Endothelial cell of umbilical vein (primary cell): ENCODE measurements around the gene FUT3. TPM values are rescaled to one million over a fixed set of nuclear protein-coding genes. Genes with fewer than 3 reads are reported as not detected.

Experiments
- BruUV-seq: library from RNA; stranded (reverse); fragments of 400-500 nt; replicated peaks from 2 replicates; lab custom pipeline; 2021; lab: Mats Ljungman, UMichigan
- CTCF ChIA-PET: fragments of 300-600, 350-600 bp; sonication (Branson Sonifier 250); formaldehyde crosslinking; loops from one replicate; lab custom pipeline; 2021; ENCODE audit warnings: antibody characterized with exemption, inconsistent platforms; lab: Charles Lee
- POLR2A ChIA-PET: fragments of 300-600, 350-600 bp; sonication (Branson Sonifier 250); formaldehyde crosslinking; loops from one replicate; lab custom pipeline; 2021; ENCODE audit warnings: antibody characterized with exemption, inconsistent platforms; lab: Charles Lee
- DNase-seq: peaks from one replicate; pipeline ENCODE4 v3.0.0-alpha.2; 2011; ENCODE audit warnings: low read depth, low spot score
- FAIRE-seq: peaks from 2 replicates; lab custom pipeline; 2011; peaks lifted over from hg19 to GRCh38; lab: Jason Lieb, UNC
- H2AFZ ChIP-seq: 2 replicates; pipeline ENCODE4 v1.6.0; 2012; ENCODE audit warnings: low read depth, low read length, control low read depth, inconsistent platforms
- H3K27ac ChIP-seq: 2 replicates; pipeline ENCODE4 v1.5.1; 2011; ENCODE audit warnings: low read depth, mild to moderate bottlenecking, control low read depth, low read length, moderate library complexity; ENCODE audit not compliant: insufficient read depth
- H3K27me3 ChIP-seq, 2 experiments: 2 replicates each; pipeline versions ENCODE4 v1.6.0 to v1.6.1; 2011; ENCODE audit warnings: low read length in 2 of 2, mixed read lengths in 1 of 2; ENCODE audit not compliant: control insufficient read depth in 2 of 2, insufficient read depth in 2 of 2
- H3K36me3 ChIP-seq, 2 experiments: 2 replicates in 1 of 2; 3 replicates in 1 of 2; pipeline ENCODE4 v1.5.1; 2011; ENCODE audit warnings: low read length in 2 of 2, mild to moderate bottlenecking in 1 of 2, moderate library complexity in 1 of 2; ENCODE audit not compliant: control insufficient read depth in 2 of 2, insufficient read depth in 2 of 2; ENCODE audit errors: extremely low read depth in 1 of 2
- H3K4me1 ChIP-seq: 3 replicates; pipeline ENCODE4 v1.5.1; 2011; ENCODE audit warnings: mild to moderate bottlenecking, low read length; ENCODE audit not compliant: control insufficient read depth, insufficient read depth; ENCODE audit errors: extremely low read depth
- H3K4me2 ChIP-seq: 2 replicates; pipeline ENCODE4 v1.6.1; 2011; ENCODE audit warnings: low read length, control low read depth, mixed read lengths; ENCODE audit not compliant: insufficient read depth
- H3K4me3 ChIP-seq, 3 experiments: fragments of 200-600 bp in 1 of 3; sonication (generic), shearing (Covaris generic) in 1 of 3; replicated peaks in 1 of 3; 2 replicates each; pipeline ENCODE4 v1.5.1; 2011 to 2016; ENCODE audit warnings: control low read depth in 3 of 3, low read length in 3 of 3, mild to moderate bottlenecking in 2 of 3, inconsistent platforms in 1 of 3, low read depth in 1 of 3, moderate library complexity in 1 of 3; ENCODE audit not compliant: insufficient read depth in 1 of 3
- H3K79me2 ChIP-seq: 2 replicates; pipeline ENCODE4 v1.6.0; 2012; ENCODE audit warnings: low read length, inconsistent platforms; ENCODE audit not compliant: control insufficient read depth, insufficient read depth
- H3K9ac ChIP-seq: replicated peaks from 2 replicates; pipeline ENCODE3; 2011; ENCODE audit warnings: low read length, control low read depth; ENCODE audit not compliant: insufficient read depth; ENCODE audit errors: extremely low read depth
- H3K9me1 ChIP-seq: replicated peaks from 3 replicates; pipeline ENCODE4 v1.6.0; 2011; ENCODE audit warnings: mild to moderate bottlenecking, low read length; ENCODE audit not compliant: control insufficient read depth, insufficient read depth; ENCODE audit errors: extremely low read depth
- H3K9me3 ChIP-seq: replicated peaks from 2 replicates; pipeline ENCODE4 v1.5.1; 2012; ENCODE audit warnings: low read length, inconsistent platforms; ENCODE audit not compliant: control insufficient read depth, insufficient read depth
- H4K20me1 ChIP-seq: replicated peaks from 2 replicates; pipeline ENCODE3; 2011; ENCODE audit warnings: mild to moderate bottlenecking, low read length; ENCODE audit not compliant: control insufficient read depth, insufficient read depth; ENCODE audit errors: extremely low read depth
- CTCF ChIP-seq, 2 donors: IDR thresholded peaks; 1 replicate in 1 of 2; 2 replicates in 1 of 2; pipeline ENCODE4 v1.5.1; 2011; ENCODE audit warnings: low read length in 2 of 2, mild to moderate bottlenecking in 2 of 2, moderate library complexity in 2 of 2, control low read depth in 1 of 2, inconsistent platforms in 1 of 2, low read depth in 1 of 2; ENCODE audit not compliant: insufficient read depth in 1 of 2; ENCODE audit errors: extremely low read depth in 1 of 2
- EZH2 ChIP-seq: IDR thresholded peaks from 2 replicates; pipeline ENCODE4 v1.6.1; 2012; ENCODE audit warnings: borderline replicate concordance, low read depth, mild to moderate bottlenecking, moderate library complexity, low read length, inconsistent platforms; ENCODE audit not compliant: severe bottlenecking
- FOS ChIP-seq: IDR thresholded peaks from 2 replicates; pipeline ENCODE4 v1.6.1; 2011; ENCODE audit warnings: mild to moderate bottlenecking, low read length, moderate library complexity, borderline replicate concordance; ENCODE audit not compliant: insufficient read depth
- JUN ChIP-seq: IDR thresholded peaks from 2 replicates; pipeline ENCODE4 v1.6.1; 2011; ENCODE audit warnings: borderline replicate concordance, low read depth; ENCODE audit not compliant: insufficient read length, insufficient read depth
- MAX ChIP-seq: IDR thresholded peaks from 2 replicates; pipeline ENCODE4 v1.6.1; 2011; ENCODE audit not compliant: insufficient read depth, insufficient read length
- POLR2A ChIP-seq: IDR thresholded peaks from 2 replicates; pipeline ENCODE4 v1.6.1; 2012; ENCODE audit warnings: low read depth, mild to moderate bottlenecking, control low read depth, low read length
- POLR2AphosphoS5 ChIP-seq: IDR thresholded peaks from 2 replicates; pipeline ENCODE4 v1.6.1; 2012; ENCODE audit warnings: low read depth, mild to moderate bottlenecking, control low read depth, low read length, moderate library complexity; ENCODE audit not compliant: insufficient read depth
- dilution Hi-C: fragments of 300-500 bp; cut with MboI; formaldehyde crosslinking; loops from one replicate; pipeline ENCODE4 v1.15.0; 2019; ENCODE audit warnings: low sequenced_read_pairs; ENCODE audit not compliant: extremely low pct_ligation_motif_present
- intact Hi-C: fragments of 100-400 bp; cut with micrococcal nuclease; formaldehyde crosslinking; loops from one replicate; pipeline ENCODE4 v1.10.0; 2022
- polyA plus RNA-seq, 4 experiments: library from polyadenylated mRNA; depleted of rRNA in 3 of 4; stranded (reverse) in 3 of 4; unstranded in 1 of 4; fragments of >200 nt; gene quantifications; 2 replicates each; pipeline versions ENCODE4 v1.2.1 to v1.2.3, GENCODE V29; 2011 to 2012; ENCODE audit warnings: missing spikeins in 1 of 4
- total RNA-seq: library from RNA; stranded (reverse); gene quantifications from 2 replicates; pipeline ENCODE4 v1.2.3, GENCODE V29; 2021

FUT3 gene
- total and polyA plus RNA-seq, 2 donors (not counting 3 experiments of a cell fraction or from before 2014, with no cell fraction given) = not detected

- H3K36me3 ChIP-seq = no peaks in the 10 kb centered on the region
- no peak overlapping the region for H2AFZ ChIP-seq
- CTCF ChIA-PET = interaction anchor here (4.6 kb wide), 1 partner anchor 20 kb away, joined by 24 read pairs; the partner anchor contains the start of gene NRTN
- no peak overlapping the region for H3K4me3 ChIP-seq
- H3K27me3 ChIP-seq = no peaks in the 10 kb centered on the region
- no peak overlapping the region for H3K9ac ChIP-seq
- no peak overlapping the region for H3K27ac ChIP-seq
- POLR2A ChIA-PET = no interaction called here
- FAIRE-seq = no peak
- no peak for DNase-seq
- no peaks in the 10 kb centered on the region for H3K9me3 ChIP-seq
- TF ChIP-seq CTCF (IDR thresholded peaks at IDR 0.05; ENCODE audit: extremely low read depth in 1 of 2, insufficient read depth in 1 of 2, low read depth in 1 of 2, low read length in 2 of 2) = peak in 1 of 2 donors; percentile 11
- TF ChIP-seq EZH2 = no peak
- no peak overlapping the region for H3K4me2 ChIP-seq
- intact Hi-C loops = loop anchor here (2.0 kb wide), 1 partner anchor 19 kb away; the partner anchor contains the start of gene NRTN
- H3K9me1 ChIP-seq = no peaks in the 10 kb centered on the region
- no TSS peak for BruUV-seq
- no peaks in the 10 kb centered on the region for H3K79me2 ChIP-seq
- dilution Hi-C loops = no loop called here
- H3K4me1 ChIP-seq = peaks cover 5% of the 10 kb centered on the region
- H4K20me1 ChIP-seq = no peaks in the 10 kb centered on the region
These were observed 27.5 kb downstream of the FUT3 start for GRCh38 chr19:5823579-5824281.

- CTCF ChIA-PET = interaction anchor here (0.7 to 4.6 kb wide), 2 partner anchors 12 to 18 kb away, joined by 3 to 24 read pairs; partner anchors contain the start of gene NRTN
- no peak overlapping the region for H2AFZ ChIP-seq
- no peaks in the 10 kb centered on the region for H3K36me3 ChIP-seq
- intact Hi-C loops (loop anchor here (2.0 kb wide), 1 partner anchor 18 kb away; the partner anchor contains the start of gene NRTN), dilution Hi-C loops (no loop called here)
- POLR2A ChIA-PET = no interaction called here
- no peak overlapping the region for H3K4me3 ChIP-seq
- H3K9ac ChIP-seq = no peak overlapping the region
- FAIRE-seq (no peak), DNase-seq (no peak)
- H3K27ac ChIP-seq = no peak overlapping the region
- no peak for TF ChIP-seq POLR2AphosphoS5
- no peak for TF ChIP-seq EZH2
- no peak for TF ChIP-seq MAX
- no peak for TF ChIP-seq JUN
- no peak for TF ChIP-seq POLR2A
- TF ChIP-seq FOS = no peak
- no peaks in the 10 kb centered on the region for H3K9me1 ChIP-seq
- no TSS peak for BruUV-seq
- H3K4me2 ChIP-seq = no peak overlapping the region
- H4K20me1 ChIP-seq = no peaks in the 10 kb centered on the region
- no peaks in the 10 kb centered on the region for H3K4me1 ChIP-seq
- H3K79me2 ChIP-seq = no peaks in the 10 kb centered on the region
- H3K27me3 ChIP-seq = no peaks in the 10 kb centered on the region
- no peaks in the 10 kb centered on the region for H3K9me3 ChIP-seq
These were observed 28.9 kb downstream of the FUT3 start for GRCh38 chr19:5822181-5822844.
